GM19035 (cell line): Measurements from ENCODE around the gene SRGAP2C.
"Not testable (repeated sequence)": the region's sequence is repeated elsewhere in the genome, so short reads cannot be mapped to it uniquely, and the experiment has no call there.

Experiments
- ATAC-seq: cut with Tn5 transposase; IDR thresholded peaks from one replicate; pipeline ENCODE4 v1.9.1; 2021; ENCODE audit not compliant: unreplicated experiment

The SRGAP2C gene

GRCh38 chr1:121185140-121185708 is 449 bp downstream of the SRGAP2C start:
- peak; percentile 5 for ATAC-seq

GRCh38 chr1:121186191-121186590 is 1.4 kb downstream of the SRGAP2C start:
- not testable (repeated sequence) for ATAC-seq

- not testable (repeated sequence) for ATAC-seq
These were observed 3.1 kb downstream of the SRGAP2C start for GRCh38 chr1:121187914-121188313.

- not testable (repeated sequence) for ATAC-seq
These were observed 7.7 kb downstream of the SRGAP2C start for GRCh38 chr1:121192512-121192911.

- not testable (repeated sequence) for ATAC-seq
These were observed 12.5 kb downstream of the SRGAP2C start for GRCh38 chr1:121197095-121197882.

GRCh38 chr1:121199763-121200162 is 15.0 kb downstream of the SRGAP2C start:
- ATAC-seq: not testable (repeated sequence)

- ATAC-seq: not testable (repeated sequence)
These were observed 15.5 kb downstream of the SRGAP2C start for GRCh38 chr1:121200232-121200631.

- not testable (repeated sequence) for ATAC-seq
These were observed 16.5 kb downstream of the SRGAP2C start for GRCh38 chr1:121200985-121201981.

GRCh38 chr1:121202986-121203385 is 18.2 kb downstream of the SRGAP2C start:
- not testable (repeated sequence) for ATAC-seq

- ATAC-seq: not testable (repeated sequence)
These were observed 21.3 kb downstream of the SRGAP2C start for GRCh38 chr1:121205786-121206711.

- ATAC-seq: not testable (repeated sequence)
These were observed 22.6 kb downstream of the SRGAP2C start for GRCh38 chr1:121207328-121207727.

- not testable (repeated sequence) for ATAC-seq
These were observed 23.6 kb downstream of the SRGAP2C start for GRCh38 chr1:121208375-121208774.

GRCh38 chr1:121210778-121211177 is 26.0 kb downstream of the SRGAP2C start:
- not testable (repeated sequence) for ATAC-seq

- ATAC-seq: not testable (repeated sequence)
These were observed 28.7 kb downstream of the SRGAP2C start for GRCh38 chr1:121213491-121213890.

- not testable (repeated sequence) for ATAC-seq
These were observed 29.9 kb downstream of the SRGAP2C start for GRCh38 chr1:121214544-121215156.

GRCh38 chr1:121215699-121216417 is 31.1 kb downstream of the SRGAP2C start:
- ATAC-seq: not testable (repeated sequence)

GRCh38 chr1:121216676-121217075 is 31.9 kb downstream of the SRGAP2C start:
- not testable (repeated sequence) for ATAC-seq

- ATAC-seq: peak; percentile 50
These were observed 37.0 kb downstream of the SRGAP2C start for GRCh38 chr1:121221770-121222169.

GRCh38 chr1:121224714-121225113 is 39.9 kb downstream of the SRGAP2C start:
- ATAC-seq: peak; percentile 98
